ENCODE measurements around the gene ATP5MC2.

ATP5MC2 gene

GRCh38 chr12:53659011-53659551 lies 16.8 kb downstream of the ATP5MC2 start:
- Histone ChIP-seq H4K20me1 (ENCODE audit: insufficient read depth) (no peaks in the 10 kb centered on the region), H3K9ac (peak overlapping the region; percentile 0; the same call in 1 of the 2 replicates), H3K4me3 (IDR thresholded peaks at IDR 0.05; ENCODE audit: insufficient read depth, low read depth, low read length) (no peak overlapping the region), H2AFZ (ENCODE audit: low read depth) (no peak overlapping the region), H3K27ac (peak overlapping the region; percentile 16; the same call in 1 of the 2 replicates), H3K36me3 (ENCODE audit: insufficient read depth) (no peaks in the 10 kb centered on the region; the same call in 1 of the 2 replicates), H3K27me3 (ENCODE audit: insufficient read depth, low read depth) (no peaks in the 10 kb centered on the region), H3K79me2 (ENCODE audit: insufficient read depth, low read depth) (no peaks in the 10 kb centered on the region), H3K4me2 (peak overlapping the region; percentile 34), H3K4me1 (ENCODE audit: low read depth, poor library complexity, severe bottlenecking) (peaks cover 42% of the 10 kb centered on the region)
- no peak for TF ChIP-seq CTCF (conservative IDR thresholded peaks at IDR 0.05; ENCODE audit: low read depth, low read length)

DNA sequence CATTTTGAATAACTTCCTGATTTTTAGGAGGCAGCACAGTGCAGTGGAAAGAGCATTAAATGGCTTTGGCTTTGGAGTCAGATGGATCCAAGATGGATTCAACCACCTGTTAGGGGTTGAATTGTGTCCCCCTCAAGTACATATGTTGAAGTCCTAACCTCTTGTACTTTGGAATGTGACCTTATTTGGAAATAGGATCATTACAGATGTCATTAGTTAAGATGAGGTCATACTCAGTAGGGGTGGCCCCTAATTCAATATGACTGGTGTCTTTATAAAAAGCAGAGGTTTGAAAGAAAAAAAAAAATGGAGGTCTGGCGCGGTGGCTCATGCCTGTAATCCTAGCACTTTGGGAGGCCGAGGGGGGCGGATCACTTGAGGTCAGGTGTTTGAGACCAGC lies 18.8 kb downstream of the ATP5MC2 start:
- Histone ChIP-seq H3K79me2 (ENCODE audit: insufficient read depth, low read depth) (no peaks in the 10 kb centered on the region), H3K4me1 (ENCODE audit: low read depth, poor library complexity, severe bottlenecking) (peaks cover 52% of the 10 kb centered on the region), H2AFZ (ENCODE audit: low read depth) (no peak overlapping the region)

DNA sequence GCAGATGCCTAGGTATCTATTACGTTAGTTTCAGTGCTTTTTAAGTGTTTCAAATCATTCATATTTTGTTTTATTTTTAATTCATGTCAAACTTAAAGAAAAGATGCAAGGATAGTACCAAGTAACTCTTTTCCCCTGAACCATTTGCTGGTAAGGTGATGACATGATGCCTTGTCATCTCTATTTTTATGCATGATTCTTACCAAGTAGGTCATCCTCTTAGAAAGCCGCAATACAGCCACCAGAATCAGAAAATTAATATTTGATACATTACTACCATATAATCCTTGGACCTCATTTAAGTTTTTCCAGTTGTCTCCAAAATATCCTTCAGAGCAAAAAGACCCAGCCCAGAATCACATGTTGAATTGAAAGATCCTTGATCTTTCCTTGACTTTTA lies 22.3 kb downstream of the ATP5MC2 start:
- H3K79me2 ChIP-seq (ENCODE audit: insufficient read depth, low read depth), result no peaks in the 10 kb centered on the region
- no peak overlapping the region for H3K9ac ChIP-seq
- no peak overlapping the region for H3K4me3 ChIP-seq (IDR thresholded peaks at IDR 0.05; ENCODE audit: insufficient read depth, low read depth, low read length)
- H3K4me2 ChIP-seq, result no peak overlapping the region
- H3K36me3 ChIP-seq (ENCODE audit: insufficient read depth), result no peaks in the 10 kb centered on the region
- no peak overlapping the region for H3K27ac ChIP-seq
- peaks cover 27% of the 10 kb centered on the region for H3K4me1 ChIP-seq (ENCODE audit: low read depth, poor library complexity, severe bottlenecking)
- no peak overlapping the region for H2AFZ ChIP-seq (ENCODE audit: low read depth)
- H3K27me3 ChIP-seq (ENCODE audit: insufficient read depth, low read depth), result no peaks in the 10 kb centered on the region
- no peak for TF ChIP-seq CTCF (conservative IDR thresholded peaks at IDR 0.05; ENCODE audit: low read depth, low read length)
- no peaks in the 10 kb centered on the region for H4K20me1 ChIP-seq (ENCODE audit: insufficient read depth)

More for the DNA sequence above, 18.8 kb downstream of the ATP5MC2 start:
- Histone ChIP-seq H3K4me3 (IDR thresholded peaks at IDR 0.05; ENCODE audit: insufficient read depth, low read depth, low read length) (no peak overlapping the region), H3K9ac (no peak overlapping the region), H3K4me2 (no peak overlapping the region), H3K27ac (no peak overlapping the region), H4K20me1 (ENCODE audit: insufficient read depth) (no peaks in the 10 kb centered on the region), H3K27me3 (ENCODE audit: insufficient read depth, low read depth) (no peaks in the 10 kb centered on the region), H3K36me3 (ENCODE audit: insufficient read depth) (no peaks in the 10 kb centered on the region)
- TF ChIP-seq CTCF (conservative IDR thresholded peaks at IDR 0.05; ENCODE audit: low read depth, low read length), result no peak

DNA sequence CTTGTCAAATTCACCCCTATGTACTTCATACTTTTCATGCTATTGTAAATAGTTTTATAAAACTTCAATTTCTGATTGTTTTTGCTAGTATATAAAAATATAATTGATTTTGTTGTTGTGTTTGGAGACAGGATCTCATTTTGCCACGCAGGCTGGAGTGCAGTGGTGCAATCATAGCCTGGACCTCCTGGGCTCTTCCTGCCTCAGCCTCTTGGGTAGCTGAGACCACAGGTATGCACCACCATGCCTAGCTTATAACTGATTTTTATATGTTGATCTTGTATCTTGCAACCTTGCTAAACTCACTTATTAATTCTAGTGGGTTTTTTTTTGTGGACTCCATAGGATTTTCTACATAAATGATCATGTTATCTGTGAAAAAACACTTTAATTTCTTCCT lies 23.5 kb downstream of the ATP5MC2 start:
- Histone ChIP-seq H3K4me3 (IDR thresholded peaks at IDR 0.05; ENCODE audit: insufficient read depth, low read depth, low read length) (no peak overlapping the region), H3K79me2 (ENCODE audit: insufficient read depth, low read depth) (no peaks in the 10 kb centered on the region), H2AFZ (ENCODE audit: low read depth) (no peak overlapping the region), H3K4me1 (ENCODE audit: low read depth, poor library complexity, severe bottlenecking) (peaks cover 17% of the 10 kb centered on the region), H3K36me3 (ENCODE audit: insufficient read depth) (no peaks in the 10 kb centered on the region), H3K4me2 (peak overlapping the region; percentile 5), H3K27me3 (ENCODE audit: insufficient read depth, low read depth) (no peaks in the 10 kb centered on the region), H3K9ac (no peak overlapping the region), H4K20me1 (ENCODE audit: insufficient read depth) (no peaks in the 10 kb centered on the region), H3K27ac (no peak overlapping the region)
- no peak for TF ChIP-seq CTCF (conservative IDR thresholded peaks at IDR 0.05; ENCODE audit: low read depth, low read length)

Data from KMS-11 (cell line).